ENCODE data around the gene KPNA4.

DNA sequence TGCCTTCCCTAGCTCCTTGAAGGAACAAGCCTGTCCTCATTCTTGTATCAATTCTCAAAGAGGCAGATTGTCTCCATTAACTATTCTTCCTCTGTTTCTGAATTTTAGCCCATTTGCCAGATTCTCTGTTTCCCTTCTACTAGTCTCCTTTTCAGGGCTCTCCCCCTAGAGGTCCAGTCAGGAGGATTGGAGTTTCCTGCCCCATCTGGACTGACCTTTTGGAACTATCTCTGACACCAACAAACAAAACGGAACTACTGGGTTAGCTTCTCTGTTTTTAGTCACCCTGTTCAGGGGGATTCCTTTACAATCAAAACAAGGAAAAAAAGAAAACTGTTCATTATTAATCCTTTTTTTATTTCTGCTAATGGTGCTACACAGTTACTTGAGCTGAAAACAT, 10.2 kb upstream of the KPNA4 start:
- TF ChIP-seq SIN3A (IDR thresholded peaks at IDR 0.05; ENCODE audit: borderline replicate concordance, insufficient read depth, low read length) (no peak), TAF1 (IDR thresholded peaks at IDR 0.05; ENCODE audit: borderline replicate concordance, insufficient read depth, low read length) (no peak), FOXP2 (optimal IDR thresholded peaks at IDR 0.05; ENCODE audit: borderline replicate concordance, extremely low read depth, extremely low read length, insufficient read depth) (no peak)
